Parathyroid adenoma (tissue), 2 donors: Measurements from ENCODE around the gene POU5F1.
"Not testable (repeated sequence)": the region's sequence is repeated elsewhere in the genome, so short reads cannot be mapped to it uniquely, and the experiment has no call there.

ENCODE experiments used
- H2AFZ ChIP-seq: fragments of 300-600 bp; sonication (generic); one replicate; pipeline ENCODE4 v1.7.0; 2017; ENCODE audit warnings: antibody characterized with exemption, mild to moderate bottlenecking
- H3K27ac ChIP-seq: fragments of 300-600 bp; sonication (generic); one replicate; pipeline ENCODE4 v1.7.0; 2017
- H3K27me3 ChIP-seq: fragments of 300-600 bp; sonication (generic); one replicate; pipeline ENCODE4 v1.7.0; 2017; ENCODE audit warnings: low read length; ENCODE audit not compliant: control insufficient read depth, insufficient read depth
- H3K36me3 ChIP-seq: fragments of 300-600 bp; sonication (generic); one replicate; pipeline ENCODE4 v1.7.0; 2017; ENCODE audit warnings: low read length; ENCODE audit not compliant: control insufficient read depth, insufficient read depth
- H3K4me1 ChIP-seq: fragments of 300-600 bp; sonication (generic); one replicate; pipeline ENCODE4 v1.7.0; 2017; ENCODE audit warnings: control low read depth
- H3K4me2 ChIP-seq: fragments of 300-600 bp; sonication (generic); one replicate; pipeline ENCODE4 v1.7.0; 2017; ENCODE audit warnings: low read length
- H3K4me3 ChIP-seq: fragments of 300-600 bp; sonication (generic); one replicate; pipeline ENCODE4 v1.7.0; 2017; ENCODE audit warnings: low read depth, low read length
- H3K79me2 ChIP-seq: fragments of 300-600 bp; sonication (generic); one replicate; pipeline ENCODE4 v1.7.0; 2017; ENCODE audit warnings: control low read depth
- H3K9ac ChIP-seq: fragments of 300-600 bp; sonication (generic); one replicate; pipeline ENCODE4 v1.7.0; 2017; ENCODE audit warnings: mild to moderate bottlenecking
- H3K9me3 ChIP-seq: fragments of 300-600 bp; sonication (generic); one replicate; pipeline ENCODE4 v1.7.0; 2017; ENCODE audit warnings: low read length; ENCODE audit not compliant: control insufficient read depth
- CTCF ChIP-seq: fragments of 300-600 bp; sonication (generic); IDR thresholded peaks from one replicate; pipeline ENCODE4 v1.7.0; 2017; ENCODE audit warnings: antibody characterized with exemption, mild to moderate bottlenecking
- donor health status: primary hyperparathyroidism.

The POU5F1 gene

GRCh38 chr6:31169123-31169857, 1.2 kb downstream of the POU5F1 start:
- no peak overlapping the region for H3K4me3 ChIP-seq
- TF ChIP-seq CTCF: no peak
- no peak overlapping the region for H2AFZ ChIP-seq
- H3K79me2 ChIP-seq: no peaks in the 10 kb centered on the region
- H3K4me1 ChIP-seq: no peaks in the 10 kb centered on the region
- no peaks in the 10 kb centered on the region for H3K36me3 ChIP-seq
- H3K9me3 ChIP-seq: no peaks in the 10 kb centered on the region
- H3K4me2 ChIP-seq: no peak overlapping the region
- H3K9ac ChIP-seq: no peak overlapping the region
- no peak overlapping the region for H3K27ac ChIP-seq
- H3K27me3 ChIP-seq: no peaks in the 10 kb centered on the region

GRCh38 chr6:31168606-31169005, 1.9 kb downstream of the POU5F1 start:
- Histone ChIP-seq H3K4me1 (peaks cover 4% of the 10 kb centered on the region), H3K27ac (no peak overlapping the region), H3K9ac (no peak overlapping the region), H3K4me2 (no peak overlapping the region), H3K4me3 (no peak overlapping the region), H3K9me3 (no peaks in the 10 kb centered on the region), H2AFZ (no peak overlapping the region), H3K36me3 (no peaks in the 10 kb centered on the region), H3K79me2 (no peaks in the 10 kb centered on the region), H3K27me3 (no peaks in the 10 kb centered on the region)
- TF ChIP-seq CTCF: no peak

GRCh38 chr6:31165986-31166385, 4.5 kb downstream of the POU5F1 start:
- Histone ChIP-seq H3K4me3 (no peak overlapping the region), H3K36me3 (no peaks in the 10 kb centered on the region), H3K27ac (no peak overlapping the region)

GRCh38 chr6:31165064-31165832, 5.2 kb downstream of the POU5F1 start:
- not testable (repeated sequence) for H3K36me3 ChIP-seq, H3K79me2 ChIP-seq, H3K4me3 ChIP-seq, H3K4me2 ChIP-seq, H3K9me3 ChIP-seq, H3K9ac ChIP-seq, H3K27ac ChIP-seq, H2AFZ ChIP-seq, H3K27me3 ChIP-seq, H3K4me1 ChIP-seq

More at GRCh38 chr6:31165986-31166385, 4.5 kb downstream of the POU5F1 start:
- H3K79me2 ChIP-seq: no peaks in the 10 kb centered on the region
- no peak overlapping the region for H2AFZ ChIP-seq
- TF ChIP-seq CTCF: no peak
- H3K4me2 ChIP-seq: no peak overlapping the region
- H3K9ac ChIP-seq: no peak overlapping the region
- H3K4me1 ChIP-seq: peaks cover 4% of the 10 kb centered on the region
- no peaks in the 10 kb centered on the region for H3K27me3 ChIP-seq
- no peaks in the 10 kb centered on the region for H3K9me3 ChIP-seq

- H3K4me2 ChIP-seq, H3K9me3 ChIP-seq, H2AFZ ChIP-seq, H3K36me3 ChIP-seq, H3K27ac ChIP-seq, H3K27me3 ChIP-seq, H3K4me1 ChIP-seq, H3K9ac ChIP-seq, H3K4me3 ChIP-seq, H3K79me2 ChIP-seq: not testable (repeated sequence)
Observed at GRCh38 chr6:31164475-31165063, 5.9 kb downstream of the POU5F1 start.
